ENCODE measurements around the gene PRPH.
"Not testable (repeated sequence)": the region's sequence is repeated elsewhere in the genome, so short reads cannot be mapped to it uniquely, and the experiment has no call there.

The PRPH gene

DNA sequence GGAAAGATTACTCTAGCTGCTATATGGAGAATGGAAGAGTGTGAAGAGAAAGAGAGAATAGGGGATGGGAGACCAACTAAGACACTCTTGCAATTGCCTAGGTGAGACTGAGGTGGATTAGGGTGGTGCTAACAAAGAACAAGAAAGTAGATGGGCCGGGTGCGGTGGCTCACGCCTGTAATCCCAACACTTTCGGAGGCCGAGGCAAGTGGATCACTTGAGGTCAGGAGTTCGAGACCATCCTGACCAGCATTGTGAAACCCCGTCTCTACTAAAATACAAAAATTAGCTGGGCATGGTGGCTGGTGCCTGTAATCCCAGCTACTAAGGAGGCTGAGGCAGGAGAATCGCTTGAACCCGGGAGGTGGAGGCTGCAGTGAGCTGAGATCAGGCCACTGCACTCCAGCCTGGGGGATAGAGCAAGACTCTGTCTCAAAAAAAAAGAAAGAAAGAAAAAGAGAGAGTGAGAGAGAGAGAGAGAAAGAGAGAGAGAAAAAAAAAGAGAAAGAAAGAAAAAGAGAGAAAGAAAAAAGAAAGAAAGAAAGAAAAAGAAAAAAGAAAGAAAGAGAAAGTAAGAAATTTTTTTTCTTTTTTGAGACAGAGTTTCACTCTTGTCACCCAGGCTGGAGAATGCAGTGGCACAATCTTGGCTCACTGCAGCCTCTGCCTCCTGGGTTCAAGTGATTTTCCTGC lies 25.6 kb downstream of the PRPH start:
- H3K4me3 ChIP-seq (ENCODE audit: low read length); H3K27me3 ChIP-seq (ENCODE audit: control insufficient read depth, insufficient read depth, low read length); H3K9ac ChIP-seq (ENCODE audit: low read length); H3K36me3 ChIP-seq (ENCODE audit: control insufficient read depth, insufficient read depth, low read length); H3K9me3 ChIP-seq (ENCODE audit: control insufficient read depth, low read length); H3K4me1 ChIP-seq (ENCODE audit: control insufficient read depth, insufficient read depth, low read length): not testable (repeated sequence)

DNA sequence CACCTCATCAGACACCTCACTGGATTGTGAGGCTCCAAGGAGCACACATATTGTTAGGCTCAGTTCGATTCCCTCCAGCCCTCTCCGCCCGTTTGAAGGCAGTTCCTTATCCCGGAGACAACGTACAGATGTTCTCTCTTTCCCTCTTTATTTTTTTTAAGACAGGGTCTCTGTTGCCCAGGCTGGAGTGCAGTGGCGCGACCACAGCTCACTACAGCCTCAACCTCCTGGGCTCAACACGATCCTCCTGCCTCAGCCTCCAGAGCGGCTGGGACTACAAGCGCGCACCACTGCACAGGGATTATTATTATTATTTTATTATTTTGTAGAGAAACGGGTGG lies 27.4 kb downstream of the PRPH start:
- H3K9ac ChIP-seq (ENCODE audit: low read length) = peak overlapping the region; percentile 74
- H3K9me3 ChIP-seq (ENCODE audit: control insufficient read depth, low read length) = no peaks in the 10 kb centered on the region
- peaks cover 7% of the 10 kb centered on the region for H3K4me1 ChIP-seq (ENCODE audit: control insufficient read depth, insufficient read depth, low read length)
- no peaks in the 10 kb centered on the region for H3K36me3 ChIP-seq (ENCODE audit: control insufficient read depth, insufficient read depth, low read length)
- H3K27me3 ChIP-seq (ENCODE audit: control insufficient read depth, insufficient read depth, low read length) = no peaks in the 10 kb centered on the region
- H3K4me3 ChIP-seq (ENCODE audit: low read length) = peak overlapping the region; percentile 37

DNA sequence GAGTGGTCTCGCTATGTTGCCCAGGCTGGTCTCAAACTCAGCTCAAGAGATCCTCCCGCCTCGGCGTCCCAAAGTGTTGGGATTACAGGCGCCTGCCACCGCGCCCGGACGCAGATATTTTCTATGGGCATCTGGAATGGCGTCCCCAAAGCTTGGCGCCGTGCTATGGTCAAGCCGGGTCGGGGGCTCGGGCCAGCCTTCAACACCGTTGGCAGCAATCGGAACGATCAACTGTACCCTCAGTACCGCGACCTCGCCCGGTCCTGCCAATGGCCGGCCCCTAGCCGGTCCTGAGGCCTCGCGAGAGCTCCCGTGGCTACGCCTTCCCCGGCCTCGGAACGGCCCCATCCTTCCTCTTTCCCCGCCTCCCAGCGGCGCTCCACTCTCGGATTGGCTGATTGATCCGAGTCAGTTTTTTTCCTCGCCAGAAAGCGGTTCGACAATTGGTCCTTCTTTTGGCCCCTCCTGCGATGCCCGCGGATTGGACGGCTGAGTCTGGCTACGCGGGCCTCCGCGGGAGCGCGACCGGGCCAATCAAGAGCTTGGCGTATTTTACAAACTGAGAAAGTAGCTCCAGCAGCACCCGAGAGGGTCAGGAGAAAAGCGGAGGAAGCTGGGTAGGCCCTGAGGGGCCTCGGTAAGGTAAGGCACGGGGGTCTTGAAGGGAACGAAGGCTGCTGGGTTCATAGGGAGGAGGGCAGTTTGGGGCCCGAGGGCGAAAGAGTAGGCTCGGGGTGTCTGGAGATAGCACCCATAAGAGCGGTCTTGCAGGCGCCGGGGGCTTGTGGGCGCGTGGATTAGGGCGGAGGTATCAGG lies 28.0 kb downstream of the PRPH start, which contains the start of gene TROAP:
TROAP (plus strand) TSS at position 548 of the 816 bp plus-strand sequence. CDS start 354 bp downstream, outside the sequence.
- H3K4me3 ChIP-seq (ENCODE audit: low read length) = peak within 1 kb of the TSS; percentile 37
- no peaks in the 10 kb centered on the region for H3K9me3 ChIP-seq (ENCODE audit: control insufficient read depth, low read length)
- no peaks in the 10 kb centered on the region for H3K27me3 ChIP-seq (ENCODE audit: control insufficient read depth, insufficient read depth, low read length)
- no peaks in the 10 kb centered on the region for H3K36me3 ChIP-seq (ENCODE audit: control insufficient read depth, insufficient read depth, low read length)
- peaks cover 7% of the 10 kb centered on the region for H3K4me1 ChIP-seq (ENCODE audit: control insufficient read depth, insufficient read depth, low read length)
- H3K9ac ChIP-seq (ENCODE audit: low read length) = peak within 1 kb of the TSS; percentile 74

DNA sequence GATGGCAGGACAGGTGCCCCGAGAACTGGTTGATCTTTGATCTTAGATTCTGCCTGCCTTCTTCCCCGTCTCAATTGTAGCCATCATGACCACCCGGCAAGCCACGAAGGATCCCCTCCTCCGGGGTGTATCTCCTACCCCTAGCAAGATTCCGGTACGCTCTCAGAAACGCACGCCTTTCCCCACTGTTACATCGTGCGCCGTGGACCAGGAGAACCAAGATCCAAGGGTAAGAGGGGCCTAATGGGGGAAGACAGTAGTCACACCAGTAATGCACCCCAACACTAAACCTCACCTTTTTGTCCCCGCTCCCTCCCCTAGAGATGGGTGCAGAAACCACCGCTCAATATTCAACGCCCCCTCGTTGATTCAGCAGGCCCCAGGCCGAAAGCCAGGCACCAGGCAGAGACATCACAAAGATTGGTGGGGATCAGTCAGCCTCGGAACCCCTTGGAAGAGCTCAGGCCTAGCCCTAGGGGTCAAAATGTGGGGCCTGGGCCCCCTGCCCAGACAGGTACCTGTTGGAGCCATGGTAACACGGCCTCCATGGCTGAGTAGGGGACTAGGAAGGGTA lies 28.7 kb downstream of the PRPH start:
- peak overlapping the region; percentile 67 for H3K9ac ChIP-seq (ENCODE audit: low read length)
- no peaks in the 10 kb centered on the region for H3K36me3 ChIP-seq (ENCODE audit: control insufficient read depth, insufficient read depth, low read length)
- H3K4me1 ChIP-seq (ENCODE audit: control insufficient read depth, insufficient read depth, low read length) = peaks cover 7% of the 10 kb centered on the region
- H3K4me3 ChIP-seq (ENCODE audit: low read length) = peak overlapping the region; percentile 34
- H3K9me3 ChIP-seq (ENCODE audit: control insufficient read depth, low read length) = no peaks in the 10 kb centered on the region
- H3K27me3 ChIP-seq (ENCODE audit: control insufficient read depth, insufficient read depth, low read length) = no peaks in the 10 kb centered on the region

- Histone ChIP-seq H3K9me3 (ENCODE audit: control insufficient read depth, low read length) (no peaks in the 10 kb centered on the region), H3K9ac (ENCODE audit: low read length) (no peak overlapping the region), H3K4me3 (ENCODE audit: low read length) (no peak overlapping the region), H3K36me3 (ENCODE audit: control insufficient read depth, insufficient read depth, low read length) (no peaks in the 10 kb centered on the region), H3K4me1 (ENCODE audit: control insufficient read depth, insufficient read depth, low read length) (peaks cover 7% of the 10 kb centered on the region), H3K27me3 (ENCODE audit: control insufficient read depth, insufficient read depth, low read length) (no peaks in the 10 kb centered on the region)
Measured at GRCh38 chr12:49325606-49326005, 30.7 kb downstream of the PRPH start.

GRCh38 chr12:49327368-49327767 lies 32.4 kb downstream of the PRPH start:
- Histone ChIP-seq H3K4me1 (ENCODE audit: control insufficient read depth, insufficient read depth, low read length) (peaks cover 15% of the 10 kb centered on the region), H3K36me3 (ENCODE audit: control insufficient read depth, insufficient read depth, low read length) (no peaks in the 10 kb centered on the region), H3K4me3 (ENCODE audit: low read length) (no peak overlapping the region), H3K27me3 (ENCODE audit: control insufficient read depth, insufficient read depth, low read length) (peaks cover 9% of the 10 kb centered on the region), H3K9me3 (ENCODE audit: control insufficient read depth, low read length) (no peaks in the 10 kb centered on the region), H3K9ac (ENCODE audit: low read length) (no peak overlapping the region)

GRCh38 chr12:49327887-49328286 lies 32.9 kb downstream of the PRPH start:
- Histone ChIP-seq H3K9ac (ENCODE audit: low read length) (no peak overlapping the region), H3K9me3 (ENCODE audit: control insufficient read depth, low read length) (no peaks in the 10 kb centered on the region), H3K4me3 (ENCODE audit: low read length) (no peak overlapping the region), H3K36me3 (ENCODE audit: control insufficient read depth, insufficient read depth, low read length) (no peaks in the 10 kb centered on the region), H3K27me3 (ENCODE audit: control insufficient read depth, insufficient read depth, low read length) (peaks cover 12% of the 10 kb centered on the region), H3K4me1 (ENCODE audit: control insufficient read depth, insufficient read depth, low read length) (peaks cover 15% of the 10 kb centered on the region)

DNA sequence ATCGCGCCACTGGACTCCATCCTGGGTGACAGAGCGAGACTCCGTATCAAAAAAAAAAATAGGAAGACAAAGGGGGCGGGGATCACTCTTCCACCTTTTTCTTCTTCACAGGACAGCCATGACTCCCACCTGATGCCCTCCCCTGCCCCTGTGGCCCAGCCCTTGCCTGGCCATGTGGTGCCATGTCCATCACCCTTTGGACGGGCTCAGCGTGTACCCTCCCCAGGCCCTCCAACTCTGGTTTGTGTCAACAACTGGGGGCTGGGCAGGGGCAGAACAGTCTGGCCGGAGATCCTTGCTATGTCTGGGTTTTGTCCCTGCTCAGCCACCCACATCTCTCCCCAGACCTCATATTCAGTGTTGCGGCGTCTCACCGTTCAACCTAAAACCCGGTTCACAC lies 33.9 kb downstream of the PRPH start:
- Histone ChIP-seq H3K4me3 (ENCODE audit: low read length) (no peak overlapping the region), H3K4me1 (ENCODE audit: control insufficient read depth, insufficient read depth, low read length) (peaks cover 10% of the 10 kb centered on the region), H3K9me3 (ENCODE audit: control insufficient read depth, low read length) (no peaks in the 10 kb centered on the region), H3K27me3 (ENCODE audit: control insufficient read depth, insufficient read depth, low read length) (peaks cover 22% of the 10 kb centered on the region), H3K36me3 (ENCODE audit: control insufficient read depth, insufficient read depth, low read length) (no peaks in the 10 kb centered on the region), H3K9ac (ENCODE audit: low read length) (no peak overlapping the region)

DNA sequence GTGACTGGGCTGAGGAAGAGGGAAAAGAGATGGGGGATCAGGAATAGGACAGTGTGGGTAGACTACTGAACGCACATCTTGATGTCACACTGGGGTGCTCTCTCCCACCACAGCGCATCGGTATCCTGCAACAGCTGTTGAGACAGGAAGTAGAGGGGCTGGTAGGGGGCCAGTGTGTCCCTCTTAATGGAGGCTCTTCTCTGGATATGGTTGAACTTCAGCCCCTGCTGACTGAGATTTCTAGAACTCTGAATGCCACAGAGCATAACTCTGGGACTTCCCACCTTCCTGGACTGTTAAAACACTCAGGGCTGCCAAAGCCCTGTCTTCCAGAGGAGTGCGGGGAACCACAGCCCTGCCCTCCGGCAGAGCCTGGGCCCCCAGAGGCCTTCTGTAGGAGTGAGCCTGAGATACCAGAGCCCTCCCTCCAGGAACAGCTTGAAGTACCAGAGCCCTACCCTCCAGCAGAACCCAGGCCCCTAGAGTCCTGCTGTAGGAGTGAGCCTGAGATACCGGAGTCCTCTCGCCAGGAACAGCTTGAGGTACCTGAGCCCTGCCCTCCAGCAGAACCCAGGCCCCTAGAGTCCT lies 35.2 kb downstream of the PRPH start:
- H3K9me3 ChIP-seq (ENCODE audit: control insufficient read depth, low read length) = no peaks in the 10 kb centered on the region
- no peaks in the 10 kb centered on the region for H3K36me3 ChIP-seq (ENCODE audit: control insufficient read depth, insufficient read depth, low read length)
- peaks cover 8% of the 10 kb centered on the region for H3K4me1 ChIP-seq (ENCODE audit: control insufficient read depth, insufficient read depth, low read length)
- no peak overlapping the region for H3K4me3 ChIP-seq (ENCODE audit: low read length)
- H3K9ac ChIP-seq (ENCODE audit: low read length) = no peak overlapping the region
- peaks cover 35% of the 10 kb centered on the region for H3K27me3 ChIP-seq (ENCODE audit: control insufficient read depth, insufficient read depth, low read length)

GRCh38 chr12:49330631-49331379 lies 35.9 kb downstream of the PRPH start:
- Histone ChIP-seq H3K4me1 (ENCODE audit: control insufficient read depth, insufficient read depth, low read length) (peaks cover 8% of the 10 kb centered on the region), H3K36me3 (ENCODE audit: control insufficient read depth, insufficient read depth, low read length) (no peaks in the 10 kb centered on the region), H3K4me3 (ENCODE audit: low read length) (no peak overlapping the region), H3K27me3 (ENCODE audit: control insufficient read depth, insufficient read depth, low read length) (peaks cover 42% of the 10 kb centered on the region), H3K9me3 (ENCODE audit: control insufficient read depth, low read length) (no peaks in the 10 kb centered on the region), H3K9ac (ENCODE audit: low read length) (no peak overlapping the region)

DNA sequence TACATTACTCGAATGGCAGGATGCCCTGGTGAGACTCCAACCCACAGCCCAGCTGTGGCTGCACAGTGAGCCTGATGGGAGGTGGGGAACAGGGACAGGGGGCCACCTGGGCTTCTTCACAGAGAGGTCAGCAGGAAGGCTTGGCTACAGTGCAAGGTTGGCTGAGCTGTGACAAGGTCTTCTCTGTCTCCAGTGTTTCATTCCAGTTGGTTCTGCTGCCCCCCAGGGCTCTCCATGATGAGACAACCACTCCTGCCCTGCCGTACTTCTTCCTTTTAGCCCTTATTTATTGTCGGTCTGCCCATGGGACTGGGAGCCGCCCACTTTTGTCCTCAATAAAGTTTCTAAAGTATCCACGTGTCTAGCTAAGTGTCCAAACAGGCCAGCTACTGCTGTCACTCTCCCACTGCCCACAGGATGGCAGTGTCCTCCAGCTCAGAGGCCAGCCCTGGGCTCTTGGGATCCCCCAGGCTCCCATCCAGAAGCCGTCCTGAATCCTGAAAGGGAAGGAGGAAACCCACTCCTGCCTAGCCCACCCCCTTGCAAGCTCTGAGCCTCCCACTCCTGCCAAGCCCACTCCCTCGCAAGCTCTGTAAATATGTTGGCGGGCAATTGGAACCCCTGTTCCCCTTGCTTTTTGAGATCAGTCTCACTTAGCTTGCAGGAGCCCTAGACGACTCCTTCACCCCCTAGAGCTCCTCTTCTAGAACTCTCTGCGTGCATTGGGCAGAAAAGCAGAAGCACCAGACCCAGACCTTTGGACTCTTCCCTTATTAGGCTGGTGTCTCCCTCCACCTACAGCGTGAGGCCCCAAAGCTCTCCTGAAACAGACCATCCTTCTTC lies 36.7 kb downstream of the PRPH start:
- Histone ChIP-seq H3K4me3 (ENCODE audit: low read length) (no peak overlapping the region), H3K27me3 (ENCODE audit: control insufficient read depth, insufficient read depth, low read length) (peaks cover 49% of the 10 kb centered on the region), H3K9ac (ENCODE audit: low read length) (no peak overlapping the region)

More for the DNA sequence above, 36.7 kb downstream of the PRPH start:
- Histone ChIP-seq H3K9me3 (ENCODE audit: control insufficient read depth, low read length) (no peaks in the 10 kb centered on the region), H3K4me1 (ENCODE audit: control insufficient read depth, insufficient read depth, low read length) (peaks cover 11% of the 10 kb centered on the region), H3K36me3 (ENCODE audit: control insufficient read depth, insufficient read depth, low read length) (no peaks in the 10 kb centered on the region)
